ENCODE results near the gene TACC2. TPM values are rescaled to one million over a fixed set of nuclear protein-coding genes. Genes with fewer than 3 reads are reported as not detected.
A peak's percentile ranks its signal among the peaks of the same experiment; 100 is the strongest.

TACC2 gene
- total RNA-seq, 1 donor from 2014 or later = 22.0 TPM

DNA sequence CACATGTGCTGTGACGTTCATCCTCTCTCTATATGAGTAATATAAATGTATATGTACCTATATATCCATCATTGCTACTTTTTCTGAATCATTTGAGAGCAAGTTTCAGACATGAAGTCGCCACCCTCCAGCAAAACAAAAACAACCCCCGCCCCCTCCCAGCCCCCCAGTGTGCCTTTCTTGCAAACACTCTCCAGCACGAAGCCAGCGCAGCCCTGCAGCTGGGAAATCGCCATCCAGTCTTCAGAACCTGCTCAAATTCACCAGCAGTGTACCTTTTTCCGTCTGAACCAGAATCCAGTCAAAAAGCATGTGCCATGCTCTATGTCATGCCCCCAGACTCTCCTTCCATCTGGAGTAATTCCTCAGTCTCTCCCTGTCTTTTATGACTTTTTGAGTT lies 135.8 kb downstream of the TACC2 start:
- H2AFZ ChIP-seq (ENCODE audit: low read depth, low read length) = no peak overlapping the region
- no peak for DNase-seq (ENCODE audit: low read depth)
- no peaks in the 10 kb centered on the region for H3K9me3 ChIP-seq (ENCODE audit: insufficient read depth, low read depth, low read length)
- Mint-ChIP-seq H3K4me3 (ENCODE audit: unreplicated experiment) (no peak overlapping the region), H3K27ac (ENCODE audit: unreplicated experiment) (no peak overlapping the region), H3K36me3 (ENCODE audit: low read depth, unreplicated experiment) (peaks cover 2% of the 10 kb centered on the region), H3K27me3 (ENCODE audit: low read depth, unreplicated experiment) (no peaks in the 10 kb centered on the region), H3K9me3 (ENCODE audit: unreplicated experiment) (no peaks in the 10 kb centered on the region), H3K4me1 (ENCODE audit: low read depth, unreplicated experiment) (peaks cover 30% of the 10 kb centered on the region)
- no peak for FAIRE-seq
- H3K79me2 ChIP-seq (ENCODE audit: insufficient read depth, low read length) = peaks cover 59% of the 10 kb centered on the region
- no peak overlapping the region for H3K27ac ChIP-seq (ENCODE audit: low read depth, low read length)
- H3K27me3 ChIP-seq (ENCODE audit: insufficient read depth, low read length) = no peaks in the 10 kb centered on the region
- H3K9ac ChIP-seq (ENCODE audit: low read length) = no peak overlapping the region
- H3K4me2 ChIP-seq (ENCODE audit: low read length) = no peak overlapping the region
- H4K20me1 ChIP-seq (ENCODE audit: insufficient read depth, low read length) = peaks cover 47% of the 10 kb centered on the region
- no peaks in the 10 kb centered on the region for H3K36me3 ChIP-seq (ENCODE audit: insufficient read depth, low read length)
- TF ChIP-seq, protein P1, sequence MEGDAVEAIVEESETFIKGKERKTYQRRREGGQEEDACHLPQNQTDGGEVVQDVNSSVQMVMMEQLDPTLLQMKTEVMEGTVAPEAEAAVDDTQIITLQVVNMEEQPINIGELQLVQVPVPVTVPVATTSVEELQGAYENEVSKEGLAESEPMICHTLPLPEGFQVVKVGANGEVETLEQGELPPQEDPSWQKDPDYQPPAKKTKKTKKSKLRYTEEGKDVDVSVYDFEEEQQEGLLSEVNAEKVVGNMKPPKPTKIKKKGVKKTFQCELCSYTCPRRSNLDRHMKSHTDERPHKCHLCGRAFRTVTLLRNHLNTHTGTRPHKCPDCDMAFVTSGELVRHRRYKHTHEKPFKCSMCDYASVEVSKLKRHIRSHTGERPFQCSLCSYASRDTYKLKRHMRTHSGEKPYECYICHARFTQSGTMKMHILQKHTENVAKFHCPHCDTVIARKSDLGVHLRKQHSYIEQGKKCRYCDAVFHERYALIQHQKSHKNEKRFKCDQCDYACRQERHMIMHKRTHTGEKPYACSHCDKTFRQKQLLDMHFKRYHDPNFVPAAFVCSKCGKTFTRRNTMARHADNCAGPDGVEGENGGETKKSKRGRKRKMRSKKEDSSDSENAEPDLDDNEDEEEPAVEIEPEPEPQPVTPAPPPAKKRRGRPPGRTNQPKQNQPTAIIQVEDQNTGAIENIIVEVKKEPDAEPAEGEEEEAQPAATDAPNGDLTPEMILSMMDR (IDR thresholded peaks at IDR 0.05; ENCODE audit: insufficient read depth, low read depth, low read length) = no peak
- TF ChIP-seq EZH2 (IDR thresholded peaks at IDR 0.05; ENCODE audit: insufficient read depth, low read length) = no peak
- peaks cover 20% of the 10 kb centered on the region for H3K4me1 ChIP-seq (ENCODE audit: insufficient read depth, low read length)
- H3K4me3 ChIP-seq (ENCODE audit: insufficient read depth, low read depth, low read length) = no peak overlapping the region

GRCh38 chr10:122126763-122127659 lies 138.0 kb downstream of the TACC2 start:
- H3K36me3 ChIP-seq (ENCODE audit: insufficient read depth, low read length) = no peaks in the 10 kb centered on the region
- peak overlapping the region; percentile 43 for H3K9ac ChIP-seq (ENCODE audit: low read length)
- H3K27ac Mint-ChIP-seq (ENCODE audit: unreplicated experiment) = peak overlapping the region; percentile 41
- H3K79me2 ChIP-seq (ENCODE audit: insufficient read depth, low read length) = peaks cover 50% of the 10 kb centered on the region
- H3K27me3 ChIP-seq (ENCODE audit: insufficient read depth, low read length) = no peaks in the 10 kb centered on the region
- no peaks in the 10 kb centered on the region for H3K9me3 Mint-ChIP-seq (ENCODE audit: unreplicated experiment)
- H3K4me1 Mint-ChIP-seq (ENCODE audit: low read depth, unreplicated experiment) = peaks cover 30% of the 10 kb centered on the region
- H4K20me1 ChIP-seq (ENCODE audit: insufficient read depth, low read length) = peaks cover 38% of the 10 kb centered on the region
- H3K27ac ChIP-seq (ENCODE audit: low read depth, low read length) = peak overlapping the region; percentile 44
- peak overlapping the region; percentile 69 for H3K4me2 ChIP-seq (ENCODE audit: low read length)
- DNase-seq (ENCODE audit: low read depth) (peak; percentile 96), FAIRE-seq (peak; percentile 89)
- TF ChIP-seq, protein P1 (IDR thresholded peaks at IDR 0.05; ENCODE audit: insufficient read depth, low read depth, low read length) = no peak
- no peak for TF ChIP-seq EZH2 (IDR thresholded peaks at IDR 0.05; ENCODE audit: insufficient read depth, low read length)
- peaks cover 20% of the 10 kb centered on the region for H3K4me1 ChIP-seq (ENCODE audit: insufficient read depth, low read length)
- H2AFZ ChIP-seq (ENCODE audit: low read depth, low read length) = no peak overlapping the region
- H3K36me3 Mint-ChIP-seq (ENCODE audit: low read depth, unreplicated experiment) = no peaks in the 10 kb centered on the region
- H3K4me3 Mint-ChIP-seq (ENCODE audit: unreplicated experiment) = no peak overlapping the region
- H3K9me3 ChIP-seq (ENCODE audit: insufficient read depth, low read depth, low read length) = no peaks in the 10 kb centered on the region
- H3K27me3 Mint-ChIP-seq (ENCODE audit: low read depth, unreplicated experiment) = no peaks in the 10 kb centered on the region
- no peak overlapping the region for H3K4me3 ChIP-seq (ENCODE audit: insufficient read depth, low read depth, low read length)

DNA sequence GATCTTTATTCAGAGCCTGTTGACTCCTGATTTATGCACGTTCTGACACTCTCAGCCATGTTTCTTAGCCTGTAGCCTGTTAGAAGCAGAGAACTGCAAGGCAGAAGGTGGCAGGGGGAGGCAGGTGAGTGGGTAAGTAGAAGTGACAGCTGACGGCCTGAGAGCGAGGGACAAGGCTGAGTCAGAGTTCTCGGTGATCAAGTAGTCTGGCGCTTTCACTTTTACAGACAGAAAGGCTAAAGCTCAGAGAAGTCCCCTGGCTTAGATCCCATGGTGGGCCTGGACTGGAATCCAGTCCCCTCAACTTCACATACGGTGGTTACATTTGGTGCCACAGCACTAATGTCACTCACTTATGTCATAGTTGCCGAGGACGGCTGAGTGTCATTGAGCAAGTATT lies 139.0 kb downstream of the TACC2 start:
- Mint-ChIP-seq H3K4me3 (ENCODE audit: unreplicated experiment) (peak overlapping the region; percentile 4), H3K27me3 (ENCODE audit: low read depth, unreplicated experiment) (no peaks in the 10 kb centered on the region), H3K9me3 (ENCODE audit: unreplicated experiment) (no peaks in the 10 kb centered on the region), H3K36me3 (ENCODE audit: low read depth, unreplicated experiment) (no peaks in the 10 kb centered on the region), H3K4me1 (ENCODE audit: low read depth, unreplicated experiment) (peaks cover 31% of the 10 kb centered on the region), H3K27ac (ENCODE audit: unreplicated experiment) (peak overlapping the region; percentile 82)
- H3K9me3 ChIP-seq (ENCODE audit: insufficient read depth, low read depth, low read length) = no peaks in the 10 kb centered on the region
- H3K4me3 ChIP-seq (ENCODE audit: insufficient read depth, low read depth, low read length) = peak overlapping the region; percentile 15
- TF ChIP-seq EZH2 (IDR thresholded peaks at IDR 0.05; ENCODE audit: insufficient read depth, low read length) = no peak
- TF ChIP-seq, protein P1 (IDR thresholded peaks at IDR 0.05; ENCODE audit: insufficient read depth, low read depth, low read length) = no peak
- peak overlapping the region; percentile 44 for H3K27ac ChIP-seq (ENCODE audit: low read depth, low read length)
- no peaks in the 10 kb centered on the region for H3K27me3 ChIP-seq (ENCODE audit: insufficient read depth, low read length)
- peak overlapping the region; percentile 69 for H3K4me2 ChIP-seq (ENCODE audit: low read length)
- H3K79me2 ChIP-seq (ENCODE audit: insufficient read depth, low read length) = peaks cover 44% of the 10 kb centered on the region
- H3K36me3 ChIP-seq (ENCODE audit: insufficient read depth, low read length) = no peaks in the 10 kb centered on the region
- H4K20me1 ChIP-seq (ENCODE audit: insufficient read depth, low read length) = peaks cover 45% of the 10 kb centered on the region
- FAIRE-seq (peak; percentile 54), DNase-seq (ENCODE audit: low read depth) (peak; percentile 69)
- no peak overlapping the region for H2AFZ ChIP-seq (ENCODE audit: low read depth, low read length)
- H3K9ac ChIP-seq (ENCODE audit: low read length) = peak overlapping the region; percentile 2
- peaks cover 20% of the 10 kb centered on the region for H3K4me1 ChIP-seq (ENCODE audit: insufficient read depth, low read length)

Data from astrocyte (in vitro differentiated cells and primary cell).